Measurements from ENCODE around the gene ANKRD39.

DNA sequence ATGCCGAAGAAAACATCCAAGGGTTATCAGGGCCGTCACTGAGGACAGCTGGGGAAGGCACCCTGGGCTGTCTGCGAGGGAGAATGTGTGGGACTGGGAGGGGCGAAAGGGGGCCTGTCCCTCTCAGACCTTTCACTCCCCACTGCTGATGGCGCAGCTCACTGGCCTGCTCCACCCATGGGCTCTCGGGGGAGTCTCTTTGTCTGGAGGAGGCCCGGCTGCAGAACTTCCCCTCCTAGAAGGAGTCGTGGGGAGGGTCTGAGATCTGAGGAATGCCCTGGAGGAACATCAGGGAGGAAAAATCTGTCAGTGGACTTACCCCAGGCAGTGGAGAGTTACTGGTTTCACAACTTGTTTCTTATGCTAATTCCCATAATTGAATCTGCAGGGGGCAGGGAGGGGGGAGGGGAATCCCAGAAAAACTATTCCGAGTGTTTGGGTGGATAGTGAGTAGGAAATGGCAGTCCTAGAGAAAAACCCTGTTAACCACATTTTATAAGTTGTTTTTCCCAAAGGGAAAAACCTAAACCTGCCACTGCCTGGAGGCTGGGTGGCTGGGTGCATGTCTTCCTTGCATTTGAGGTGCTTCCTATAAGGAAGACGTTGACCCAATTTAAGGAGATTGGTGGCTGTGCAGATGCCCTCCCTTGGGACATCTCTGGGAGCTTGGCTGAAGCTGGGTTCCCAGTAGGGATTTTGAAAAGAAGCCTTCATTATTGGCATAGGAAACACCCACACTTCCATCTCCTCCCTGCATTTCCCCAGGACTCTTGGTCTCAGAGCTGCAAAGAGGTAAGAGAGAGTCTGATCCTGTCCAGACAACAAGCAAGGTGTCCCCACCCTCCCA is 23.8 kb upstream of the ANKRD39 start:
- TF ChIP-seq, protein P1, sequence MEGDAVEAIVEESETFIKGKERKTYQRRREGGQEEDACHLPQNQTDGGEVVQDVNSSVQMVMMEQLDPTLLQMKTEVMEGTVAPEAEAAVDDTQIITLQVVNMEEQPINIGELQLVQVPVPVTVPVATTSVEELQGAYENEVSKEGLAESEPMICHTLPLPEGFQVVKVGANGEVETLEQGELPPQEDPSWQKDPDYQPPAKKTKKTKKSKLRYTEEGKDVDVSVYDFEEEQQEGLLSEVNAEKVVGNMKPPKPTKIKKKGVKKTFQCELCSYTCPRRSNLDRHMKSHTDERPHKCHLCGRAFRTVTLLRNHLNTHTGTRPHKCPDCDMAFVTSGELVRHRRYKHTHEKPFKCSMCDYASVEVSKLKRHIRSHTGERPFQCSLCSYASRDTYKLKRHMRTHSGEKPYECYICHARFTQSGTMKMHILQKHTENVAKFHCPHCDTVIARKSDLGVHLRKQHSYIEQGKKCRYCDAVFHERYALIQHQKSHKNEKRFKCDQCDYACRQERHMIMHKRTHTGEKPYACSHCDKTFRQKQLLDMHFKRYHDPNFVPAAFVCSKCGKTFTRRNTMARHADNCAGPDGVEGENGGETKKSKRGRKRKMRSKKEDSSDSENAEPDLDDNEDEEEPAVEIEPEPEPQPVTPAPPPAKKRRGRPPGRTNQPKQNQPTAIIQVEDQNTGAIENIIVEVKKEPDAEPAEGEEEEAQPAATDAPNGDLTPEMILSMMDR (IDR thresholded peaks at IDR 0.05), result no peak
- no peak for TF ChIP-seq EZH2 (IDR thresholded peaks at IDR 0.05; ENCODE audit: borderline replicate concordance, insufficient read depth, low read depth, low read length, poor library complexity, severe bottlenecking)

Measured in B cell (primary cell).